H9 (cell line): Measurements from ENCODE around the gene DMTF1. TPM values are rescaled to one million over a fixed set of nuclear protein-coding genes. Genes with fewer than 3 reads are reported as not detected.

Experiments used
- DNase-seq: peaks from one replicate; pipeline ENCODE4 v3.0.0-alpha.2; 2017
- H2AFZ ChIP-seq: one replicate; pipeline ENCODE4 v1.6.1; 2013; ENCODE audit warnings: mild to moderate bottlenecking, low read length, control low read depth, moderate library complexity
- H2AK5ac ChIP-seq: 2 replicates; pipeline ENCODE4 v1.6.1; 2013; ENCODE audit warnings: low read length, control low read depth, mixed read lengths; ENCODE audit not compliant: insufficient read length
- H2BK120ac ChIP-seq: one replicate; pipeline ENCODE4 v1.6.1; 2013; ENCODE audit warnings: low read depth, mild to moderate bottlenecking, low read length, control low read depth, inconsistent platforms; ENCODE audit not compliant: poor library complexity, severe bottlenecking
- H2BK12ac ChIP-seq: 2 replicates; pipeline ENCODE4 v1.6.1; 2013; ENCODE audit warnings: low read length, control low read depth, mixed read lengths, low read depth; ENCODE audit not compliant: insufficient read length
- H2BK15ac ChIP-seq: 2 replicates; pipeline ENCODE4 v1.6.1; 2013; ENCODE audit warnings: low read depth, low read length, control low read depth
- H2BK20ac ChIP-seq: one replicate; pipeline ENCODE4 v1.6.1; 2013; ENCODE audit warnings: low read depth, mild to moderate bottlenecking, low read length, control low read depth, inconsistent platforms; ENCODE audit not compliant: poor library complexity, severe bottlenecking
- H2BK5ac ChIP-seq: 2 replicates; pipeline ENCODE4 v1.6.1; 2013; ENCODE audit warnings: low read length, control low read depth, mixed read lengths; ENCODE audit not compliant: insufficient read length
- H3K14ac ChIP-seq: 2 replicates; pipeline ENCODE4 v1.6.1; 2013; ENCODE audit warnings: low read length, control low read depth; ENCODE audit not compliant: insufficient read depth
- H3K18ac ChIP-seq: 2 replicates; pipeline ENCODE4 v1.6.1; 2013; ENCODE audit warnings: low read depth, mild to moderate bottlenecking, mixed read lengths, low read length, control low read depth; ENCODE audit not compliant: insufficient read length
- H3K23ac ChIP-seq: 2 replicates; pipeline ENCODE4 v1.6.1; 2013; ENCODE audit warnings: low read length, control low read depth, mixed read lengths, low read depth; ENCODE audit not compliant: insufficient read length
- H3K23me2 ChIP-seq: 2 replicates; pipeline ENCODE4 v1.6.1; 2013; ENCODE audit warnings: low read depth, mild to moderate bottlenecking, mixed read lengths, low read length, control low read depth; ENCODE audit not compliant: insufficient read length, poor library complexity, severe bottlenecking
- H3K27ac ChIP-seq: 2 replicates; pipeline ENCODE4 v1.5.1; 2013; ENCODE audit warnings: low read length, control low read depth, mixed read lengths, low read depth; ENCODE audit not compliant: insufficient read length
- H3K27me3 ChIP-seq: 2 replicates; pipeline ENCODE4 v1.6.1; 2013; ENCODE audit warnings: low read length, control low read depth, inconsistent platforms; ENCODE audit not compliant: insufficient read depth
- H3K4ac ChIP-seq: 2 replicates; pipeline ENCODE4 v1.6.1; 2013; ENCODE audit warnings: low read depth, mild to moderate bottlenecking, control low read depth, inconsistent platforms, low read length, moderate library complexity
- H3K4me1 ChIP-seq: 2 replicates; pipeline ENCODE4 v1.6.1; 2013; ENCODE audit warnings: low read length, control low read depth, inconsistent platforms; ENCODE audit not compliant: insufficient read depth
- H3K4me2 ChIP-seq: 2 replicates; pipeline ENCODE4 v1.6.1; 2013; ENCODE audit warnings: low read length, control low read depth, mixed read lengths; ENCODE audit not compliant: insufficient read length, insufficient read depth
- H3K56ac ChIP-seq: 2 replicates; pipeline ENCODE4 v1.6.1; 2013; ENCODE audit warnings: low read depth, mild to moderate bottlenecking, mixed read lengths, low read length, control low read depth; ENCODE audit not compliant: insufficient read length
- H3K79me1 ChIP-seq: 2 replicates; pipeline ENCODE4 v1.6.1; 2013; ENCODE audit warnings: low read depth, mild to moderate bottlenecking, moderate library complexity, low read length, control low read depth, inconsistent platforms; ENCODE audit not compliant: insufficient read depth, poor library complexity, severe bottlenecking
- H3K79me2 ChIP-seq: 2 replicates; pipeline ENCODE4 v1.6.1; 2013; ENCODE audit warnings: low read length, control low read depth, inconsistent platforms; ENCODE audit not compliant: insufficient read depth
- H3K9ac ChIP-seq: 2 replicates; pipeline ENCODE4 v1.6.1; 2013; ENCODE audit warnings: low read length, control low read depth, mixed read lengths; ENCODE audit not compliant: insufficient read length; ENCODE audit errors: extremely low read depth
- H3K9me3 ChIP-seq: one replicate; pipeline ENCODE4 v1.6.1; 2013; ENCODE audit warnings: low read depth, low read length, inconsistent platforms; ENCODE audit not compliant: control insufficient read depth
- H3T11ph ChIP-seq: one replicate; pipeline ENCODE4 v1.6.1; 2013; ENCODE audit warnings: mild to moderate bottlenecking, low read length, control low read depth, inconsistent platforms
- H4K20me1 ChIP-seq: one replicate; pipeline ENCODE4 v1.6.1; 2013; ENCODE audit not compliant: control insufficient read depth, insufficient read length, insufficient read depth
- H4K5ac ChIP-seq: 2 replicates; pipeline ENCODE4 v1.6.1; 2013; ENCODE audit warnings: low read depth, mild to moderate bottlenecking, mixed read lengths, low read length, control low read depth; ENCODE audit not compliant: insufficient read length
- H4K8ac ChIP-seq: replicated peaks from 2 replicates; pipeline ENCODE4 v1.6.1; 2013; ENCODE audit warnings: low read length, control low read depth, mixed read lengths, low read depth; ENCODE audit not compliant: insufficient read length
- H4K91ac ChIP-seq: 2 replicates; pipeline ENCODE4 v1.6.1; 2013; ENCODE audit warnings: low read depth, mild to moderate bottlenecking, moderate library complexity, mixed read lengths, low read length, control low read depth; ENCODE audit not compliant: insufficient read length
- H3K27ac Mint-ChIP-seq, 3 experiments: 2 replicates in 2 of 3; 3 replicates in 1 of 3; pipeline ENCODE4 v1.8.0; 2020 to 2021; ENCODE audit warnings: mixed read lengths in 3 of 3, mild to moderate bottlenecking in 1 of 3, moderate library complexity in 1 of 3
- H3K27me3 Mint-ChIP-seq: 2 replicates; pipeline ENCODE4 v1.8.0; 2021; ENCODE audit warnings: low read depth, mild to moderate bottlenecking, moderate library complexity, mixed read lengths
- H3K36me3 Mint-ChIP-seq, 3 experiments: 2 replicates in 2 of 3; 3 replicates in 1 of 3; pipeline ENCODE4 v1.8.0; 2020 to 2021; ENCODE audit warnings: low read depth in 3 of 3, mixed read lengths in 3 of 3; ENCODE audit not compliant: insufficient read depth in 1 of 3
- H3K4me1 Mint-ChIP-seq, 2 experiments: 2 replicates each; pipeline ENCODE4 v1.8.0; 2020; ENCODE audit warnings: mixed read lengths in 2 of 2
- H3K4me3 Mint-ChIP-seq, 2 experiments: 2 replicates in 1 of 2; 3 replicates in 1 of 2; pipeline ENCODE4 v1.8.0; 2020 to 2021; ENCODE audit warnings: mild to moderate bottlenecking in 2 of 2, mixed read lengths in 2 of 2, moderate library complexity in 1 of 2
- H3K9me3 Mint-ChIP-seq, 2 experiments: 2 replicates in 1 of 2; 3 replicates in 1 of 2; pipeline ENCODE4 v1.8.0; 2020; ENCODE audit warnings: mild to moderate bottlenecking in 2 of 2, mixed read lengths in 2 of 2, moderate library complexity in 1 of 2
- WGBS: extraction: QIAGEN DNeasy Blood & Tissue Kit; methylation state at CpG from one replicate; pipeline ENCODE4 v1.1.7; 2013; ENCODE audit warnings: missing lambda C conversion rate, low lambda C conversion rate, mixed read lengths; ENCODE audit not compliant: insufficient read length; ENCODE audit errors: extremely low coverage; 5-methylcytosine and 5-hydroxymethylcytosine counted together
- total RNA-seq: library from RNA; stranded (reverse); gene quantifications from 2 replicates; pipeline ENCODE4 v1.2.1, GENCODE V29; 2021
- TF ChIP-seq, protein P1 (sequence below): fragments of 200-600 bp; sonication (generic); conservative IDR thresholded peaks from 3 replicates; pipeline ENCODE4 v1.8.0; 2021; ENCODE audit warnings: antibody characterized with exemption, mild to moderate bottlenecking

Gene DMTF1
- total RNA-seq, 1 experiment from 2014 or later = 111 TPM

DNA sequence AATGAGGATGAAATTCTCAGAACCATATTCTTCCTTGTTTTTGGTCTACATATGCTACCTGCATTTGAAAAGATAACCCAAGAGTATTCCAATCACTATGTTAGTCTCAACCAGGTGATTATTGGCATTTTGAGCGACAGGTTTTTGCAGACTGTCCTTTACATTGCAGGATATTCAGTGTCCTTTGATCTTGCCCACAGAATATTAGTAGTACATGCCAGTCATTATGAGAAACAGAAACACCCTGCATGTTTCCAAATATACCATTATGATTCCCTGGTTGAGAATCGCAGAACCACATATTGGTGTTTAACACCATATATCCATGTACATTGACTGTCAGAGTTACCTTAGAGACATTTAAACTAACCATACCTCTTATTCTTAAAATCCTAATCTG lies 36.7 kb downstream of the DMTF1 start:
- no CpG with 5 or more reads among the region's 2 CpGs for WGBS
- H3K36me3 Mint-ChIP-seq = peaks cover 40 to 84% (median 79%) of the 10 kb centered on the region in 3 experiments
- H3K27ac Mint-ChIP-seq = no peak overlapping the region

More for the DNA sequence above, 36.7 kb downstream of the DMTF1 start:
- Histone ChIP-seq H3K4me1 (no peaks in the 10 kb centered on the region), H3K79me2 (no peaks in the 10 kb centered on the region), H2AFZ (no peak overlapping the region), H3K23me2 (no peaks in the 10 kb centered on the region), H4K91ac (no peak overlapping the region), H4K20me1 (no peaks in the 10 kb centered on the region), H4K8ac (no peak overlapping the region), H3K23ac (no peak overlapping the region), H3K56ac (no peak overlapping the region), H3K27ac (no peak overlapping the region), H4K5ac (no peak overlapping the region), H3T11ph (no peak overlapping the region), H3K18ac (no peak overlapping the region), H2AK5ac (no peak overlapping the region), H2BK12ac (no peak overlapping the region), H3K14ac (no peak overlapping the region), H3K9ac (no peak overlapping the region), H3K9me3 (no peaks in the 10 kb centered on the region), H2BK120ac (no peak overlapping the region), H3K79me1 (no peaks in the 10 kb centered on the region), H3K4me2 (no peak overlapping the region), H2BK20ac (no peak overlapping the region), H3K27me3 (no peaks in the 10 kb centered on the region), H2BK15ac (no peak overlapping the region), H3K4ac (no peak overlapping the region), H2BK5ac (no peak overlapping the region)
- no peaks in the 10 kb centered on the region for H3K4me1 Mint-ChIP-seq
- H3K9me3 Mint-ChIP-seq = no peaks in the 10 kb centered on the region
- no peak for DNase-seq
- TF ChIP-seq, protein P1, sequence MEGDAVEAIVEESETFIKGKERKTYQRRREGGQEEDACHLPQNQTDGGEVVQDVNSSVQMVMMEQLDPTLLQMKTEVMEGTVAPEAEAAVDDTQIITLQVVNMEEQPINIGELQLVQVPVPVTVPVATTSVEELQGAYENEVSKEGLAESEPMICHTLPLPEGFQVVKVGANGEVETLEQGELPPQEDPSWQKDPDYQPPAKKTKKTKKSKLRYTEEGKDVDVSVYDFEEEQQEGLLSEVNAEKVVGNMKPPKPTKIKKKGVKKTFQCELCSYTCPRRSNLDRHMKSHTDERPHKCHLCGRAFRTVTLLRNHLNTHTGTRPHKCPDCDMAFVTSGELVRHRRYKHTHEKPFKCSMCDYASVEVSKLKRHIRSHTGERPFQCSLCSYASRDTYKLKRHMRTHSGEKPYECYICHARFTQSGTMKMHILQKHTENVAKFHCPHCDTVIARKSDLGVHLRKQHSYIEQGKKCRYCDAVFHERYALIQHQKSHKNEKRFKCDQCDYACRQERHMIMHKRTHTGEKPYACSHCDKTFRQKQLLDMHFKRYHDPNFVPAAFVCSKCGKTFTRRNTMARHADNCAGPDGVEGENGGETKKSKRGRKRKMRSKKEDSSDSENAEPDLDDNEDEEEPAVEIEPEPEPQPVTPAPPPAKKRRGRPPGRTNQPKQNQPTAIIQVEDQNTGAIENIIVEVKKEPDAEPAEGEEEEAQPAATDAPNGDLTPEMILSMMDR = no peak
- no peak overlapping the region for H3K4me3 Mint-ChIP-seq
- H3K27me3 Mint-ChIP-seq = no peaks in the 10 kb centered on the region
